ENCODE data around the gene RAB30.
"Not testable (repeated sequence)": the region's sequence is repeated elsewhere in the genome, so short reads cannot be mapped to it uniquely, and the experiment has no call there.

Gene RAB30

DNA sequence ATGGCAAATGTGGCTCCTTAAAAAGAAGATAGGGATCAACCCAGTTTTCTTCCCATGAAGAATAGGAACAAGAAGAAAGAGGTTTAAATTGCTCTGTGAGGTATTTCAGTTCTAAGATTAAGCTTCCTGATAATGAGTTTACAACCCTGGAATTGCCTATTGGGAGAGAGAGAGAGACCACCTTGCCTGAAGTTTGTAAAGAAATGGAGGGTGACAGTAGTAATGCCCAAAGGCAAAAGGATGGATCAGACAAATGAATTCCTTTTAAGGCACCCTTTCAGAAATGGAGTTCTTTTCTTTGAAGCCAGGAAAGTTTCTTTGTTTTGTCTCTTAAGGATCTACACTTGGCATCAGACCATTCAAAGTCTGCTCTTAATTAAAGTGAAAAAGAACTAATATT is 95.8 kb downstream of the RAB30 start:
- Histone ChIP-seq H3K9me3 (ENCODE audit: control insufficient read depth, low read length) (no peaks in the 10 kb centered on the region), H3K36me3 (ENCODE audit: control insufficient read depth, insufficient read depth, low read length) (no peaks in the 10 kb centered on the region), H3K27me3 (replicated peaks; ENCODE audit: control insufficient read depth, insufficient read depth, low read length, poor library complexity, severe bottlenecking) (no peaks in the 10 kb centered on the region), H3K4me1 (ENCODE audit: control insufficient read depth, insufficient read depth, low read length, poor library complexity, severe bottlenecking) (no peaks in the 10 kb centered on the region), H3K27ac (ENCODE audit: insufficient read depth, low read length, poor library complexity, severe bottlenecking) (no peak overlapping the region), H3K4me3 (ENCODE audit: insufficient read depth, low read depth, low read length, poor library complexity, severe bottlenecking) (no peak overlapping the region)
- DNase-seq: no peak

- Histone ChIP-seq H3K4me3 (ENCODE audit: insufficient read depth, low read depth, low read length, poor library complexity, severe bottlenecking) (no peak overlapping the region), H3K27me3 (replicated peaks; ENCODE audit: control insufficient read depth, insufficient read depth, low read length, poor library complexity, severe bottlenecking) (no peaks in the 10 kb centered on the region), H3K9me3 (ENCODE audit: control insufficient read depth, low read length) (no peaks in the 10 kb centered on the region), H3K27ac (ENCODE audit: insufficient read depth, low read length, poor library complexity, severe bottlenecking) (no peak overlapping the region), H3K4me1 (ENCODE audit: control insufficient read depth, insufficient read depth, low read length, poor library complexity, severe bottlenecking) (no peaks in the 10 kb centered on the region), H3K36me3 (ENCODE audit: control insufficient read depth, insufficient read depth, low read length) (no peaks in the 10 kb centered on the region)
- DNase-seq: no peak
These were observed 96.8 kb downstream of the RAB30 start for GRCh38 chr11:82974851-82975250.

- no peaks in the 10 kb centered on the region for H3K27me3 ChIP-seq (replicated peaks; ENCODE audit: control insufficient read depth, insufficient read depth, low read length, poor library complexity, severe bottlenecking)
- DNase-seq: no peak
- no peak overlapping the region for H3K4me3 ChIP-seq (ENCODE audit: insufficient read depth, low read depth, low read length, poor library complexity, severe bottlenecking)
- H3K36me3 ChIP-seq (ENCODE audit: control insufficient read depth, insufficient read depth, low read length): no peaks in the 10 kb centered on the region
- no peak overlapping the region for H3K27ac ChIP-seq (ENCODE audit: insufficient read depth, low read length, poor library complexity, severe bottlenecking)
- H3K9me3 ChIP-seq (ENCODE audit: control insufficient read depth, low read length): no peaks in the 10 kb centered on the region
- H3K4me1 ChIP-seq (ENCODE audit: control insufficient read depth, insufficient read depth, low read length, poor library complexity, severe bottlenecking): no peaks in the 10 kb centered on the region
These were observed 97.6 kb downstream of the RAB30 start for GRCh38 chr11:82974135-82974534.

- peak overlapping the region; percentile 39 for H3K4me3 ChIP-seq (ENCODE audit: insufficient read depth, low read depth, low read length, poor library complexity, severe bottlenecking)
These were observed 99.6 kb downstream of the RAB30 start for GRCh38 chr11:82972103-82972502.

GRCh38 chr11:82971519-82971946 is 100.2 kb downstream of the RAB30 start:
- H3K27ac ChIP-seq (ENCODE audit: insufficient read depth, low read length, poor library complexity, severe bottlenecking); H3K9me3 ChIP-seq (ENCODE audit: control insufficient read depth, low read length); H3K27me3 ChIP-seq (replicated peaks; ENCODE audit: control insufficient read depth, insufficient read depth, low read length, poor library complexity, severe bottlenecking); H3K4me1 ChIP-seq (ENCODE audit: control insufficient read depth, insufficient read depth, low read length, poor library complexity, severe bottlenecking); H3K36me3 ChIP-seq (ENCODE audit: control insufficient read depth, insufficient read depth, low read length); DNase-seq: not testable (repeated sequence)
- H3K4me3 ChIP-seq (ENCODE audit: insufficient read depth, low read depth, low read length, poor library complexity, severe bottlenecking): peak overlapping the region; percentile 39

More at GRCh38 chr11:82972103-82972502, 99.6 kb downstream of the RAB30 start:
- Histone ChIP-seq H3K27ac (ENCODE audit: insufficient read depth, low read length, poor library complexity, severe bottlenecking) (no peak overlapping the region), H3K27me3 (replicated peaks; ENCODE audit: control insufficient read depth, insufficient read depth, low read length, poor library complexity, severe bottlenecking) (no peaks in the 10 kb centered on the region), H3K4me1 (ENCODE audit: control insufficient read depth, insufficient read depth, low read length, poor library complexity, severe bottlenecking) (no peaks in the 10 kb centered on the region), H3K9me3 (ENCODE audit: control insufficient read depth, low read length) (no peaks in the 10 kb centered on the region), H3K36me3 (ENCODE audit: control insufficient read depth, insufficient read depth, low read length) (no peaks in the 10 kb centered on the region)
- DNase-seq: no peak

DNA sequence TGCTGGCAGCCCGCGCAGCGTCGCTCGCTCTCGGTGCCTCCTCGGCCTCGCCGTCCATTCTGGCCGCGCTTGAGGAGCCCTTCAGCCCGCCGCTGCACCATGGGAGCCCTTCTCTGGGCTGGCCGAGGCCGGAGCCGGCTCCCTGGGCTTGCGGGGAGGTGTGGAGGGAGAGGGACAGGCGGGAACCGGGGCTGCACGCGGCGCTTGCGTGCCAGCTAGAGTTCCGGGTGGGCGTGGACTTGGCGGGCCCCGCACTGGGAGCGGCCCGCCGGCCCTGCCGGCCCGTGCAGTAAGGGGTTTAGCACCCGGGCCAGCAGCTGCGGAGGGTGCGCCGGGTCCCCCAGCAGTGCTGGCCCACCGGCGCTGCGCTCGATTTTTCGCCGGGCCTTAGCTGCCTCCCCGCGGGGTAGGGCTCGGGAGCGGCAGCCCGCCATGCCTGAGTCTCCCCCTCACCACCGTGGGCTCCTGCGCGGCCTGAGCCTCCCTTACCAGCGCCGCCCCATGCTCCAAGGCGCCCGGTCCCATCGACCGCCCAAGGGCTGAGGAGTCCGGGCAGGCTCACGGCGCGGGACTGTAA is 101.1 kb downstream of the RAB30 start:
- not testable (repeated sequence) for DNase-seq

GRCh38 chr11:82969811-82970210 is 101.9 kb downstream of the RAB30 start:
- no peak for DNase-seq
- Histone ChIP-seq H3K4me3 (ENCODE audit: insufficient read depth, low read depth, low read length, poor library complexity, severe bottlenecking) (no peak overlapping the region), H3K36me3 (ENCODE audit: control insufficient read depth, insufficient read depth, low read length) (no peaks in the 10 kb centered on the region), H3K4me1 (ENCODE audit: control insufficient read depth, insufficient read depth, low read length, poor library complexity, severe bottlenecking) (no peaks in the 10 kb centered on the region), H3K27ac (ENCODE audit: insufficient read depth, low read length, poor library complexity, severe bottlenecking) (no peak overlapping the region), H3K27me3 (replicated peaks; ENCODE audit: control insufficient read depth, insufficient read depth, low read length, poor library complexity, severe bottlenecking) (no peaks in the 10 kb centered on the region), H3K9me3 (ENCODE audit: control insufficient read depth, low read length) (no peaks in the 10 kb centered on the region)

More for the DNA sequence above, 101.1 kb downstream of the RAB30 start:
- not testable (repeated sequence) for H3K36me3 ChIP-seq (ENCODE audit: control insufficient read depth, insufficient read depth, low read length); H3K4me1 ChIP-seq (ENCODE audit: control insufficient read depth, insufficient read depth, low read length, poor library complexity, severe bottlenecking); H3K27me3 ChIP-seq (replicated peaks; ENCODE audit: control insufficient read depth, insufficient read depth, low read length, poor library complexity, severe bottlenecking); H3K27ac ChIP-seq (ENCODE audit: insufficient read depth, low read length, poor library complexity, severe bottlenecking); H3K9me3 ChIP-seq (ENCODE audit: control insufficient read depth, low read length); H3K4me3 ChIP-seq (ENCODE audit: insufficient read depth, low read depth, low read length, poor library complexity, severe bottlenecking)

GRCh38 chr11:82967381-82967780 is 104.3 kb downstream of the RAB30 start:
- H3K36me3 ChIP-seq (ENCODE audit: control insufficient read depth, insufficient read depth, low read length): no peaks in the 10 kb centered on the region
- H3K27me3 ChIP-seq (replicated peaks; ENCODE audit: control insufficient read depth, insufficient read depth, low read length, poor library complexity, severe bottlenecking): no peaks in the 10 kb centered on the region
- no peaks in the 10 kb centered on the region for H3K4me1 ChIP-seq (ENCODE audit: control insufficient read depth, insufficient read depth, low read length, poor library complexity, severe bottlenecking)
- H3K9me3 ChIP-seq (ENCODE audit: control insufficient read depth, low read length): no peaks in the 10 kb centered on the region
- H3K4me3 ChIP-seq (ENCODE audit: insufficient read depth, low read depth, low read length, poor library complexity, severe bottlenecking): no peak overlapping the region
- no peak for DNase-seq
- no peak overlapping the region for H3K27ac ChIP-seq (ENCODE audit: insufficient read depth, low read length, poor library complexity, severe bottlenecking)

DNA sequence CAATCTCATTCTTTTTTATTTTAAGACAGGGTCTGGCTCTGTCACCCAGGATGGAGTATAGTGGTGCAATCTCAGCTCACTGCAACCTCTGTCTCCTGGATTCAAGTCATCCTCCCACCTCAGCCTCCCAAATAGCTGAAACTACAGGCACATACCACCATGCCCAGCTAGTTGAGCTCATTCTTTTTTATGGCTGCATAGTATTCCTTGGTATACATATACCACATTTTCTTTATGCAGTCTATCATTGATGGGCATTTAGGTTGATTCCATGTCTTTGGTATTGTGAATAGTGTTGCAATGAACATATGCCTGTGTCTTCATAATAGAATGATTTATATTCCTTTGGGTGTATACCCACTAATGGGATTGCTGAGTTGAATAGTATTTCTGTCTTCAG is 109.7 kb downstream of the RAB30 start:
- not testable (repeated sequence) for DNase-seq; H3K27me3 ChIP-seq (replicated peaks; ENCODE audit: control insufficient read depth, insufficient read depth, low read length, poor library complexity, severe bottlenecking); H3K4me3 ChIP-seq (ENCODE audit: insufficient read depth, low read depth, low read length, poor library complexity, severe bottlenecking); H3K27ac ChIP-seq (ENCODE audit: insufficient read depth, low read length, poor library complexity, severe bottlenecking); H3K9me3 ChIP-seq (ENCODE audit: control insufficient read depth, low read length); H3K36me3 ChIP-seq (ENCODE audit: control insufficient read depth, insufficient read depth, low read length)
- peaks cover 29% of the 10 kb centered on the region for H3K4me1 ChIP-seq (ENCODE audit: control insufficient read depth, insufficient read depth, low read length, poor library complexity, severe bottlenecking)

DNA sequence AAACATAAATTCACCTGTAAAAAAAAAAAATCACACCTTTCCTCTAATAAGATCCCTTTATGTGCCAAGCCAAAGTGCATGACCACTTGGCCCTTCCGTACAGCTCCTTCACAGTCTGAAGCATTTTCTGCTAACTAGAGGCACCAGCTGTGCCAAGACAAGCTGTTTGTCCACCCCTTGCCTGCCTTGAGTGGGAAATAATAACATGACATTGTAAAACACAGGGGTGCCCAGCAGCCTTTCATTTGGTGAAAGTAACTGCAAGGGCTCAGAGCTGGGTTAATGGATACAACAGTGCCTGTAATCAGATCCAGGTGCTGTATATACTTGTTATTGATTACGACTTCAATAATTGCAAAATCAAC is 110.9 kb downstream of the RAB30 start:
- H3K27ac ChIP-seq (ENCODE audit: insufficient read depth, low read length, poor library complexity, severe bottlenecking): peak overlapping the region; percentile 71
- no peak for DNase-seq
- H3K36me3 ChIP-seq (ENCODE audit: control insufficient read depth, insufficient read depth, low read length): no peaks in the 10 kb centered on the region
- H3K4me3 ChIP-seq (ENCODE audit: insufficient read depth, low read depth, low read length, poor library complexity, severe bottlenecking): peak overlapping the region; percentile 3
- no peaks in the 10 kb centered on the region for H3K9me3 ChIP-seq (ENCODE audit: control insufficient read depth, low read length)
- H3K27me3 ChIP-seq (replicated peaks; ENCODE audit: control insufficient read depth, insufficient read depth, low read length, poor library complexity, severe bottlenecking): no peaks in the 10 kb centered on the region
- peaks cover 30% of the 10 kb centered on the region for H3K4me1 ChIP-seq (ENCODE audit: control insufficient read depth, insufficient read depth, low read length, poor library complexity, severe bottlenecking)

Data from effector memory CD4-positive, alpha-beta T cell (primary cell).